HUES48 (cell line): ENCODE data around the gene WSCD2.

Experiments used
- H3K27ac ChIP-seq: one replicate; pipeline ENCODE4 v1.7.0; 2013; ENCODE audit warnings: low read depth, low read length, inconsistent platforms
- H3K27me3 ChIP-seq: 2 replicates; pipeline ENCODE4 v1.6.1; 2013; ENCODE audit warnings: mild to moderate bottlenecking, low read length; ENCODE audit not compliant: control insufficient read depth, insufficient read depth
- H3K36me3 ChIP-seq: 2 replicates; pipeline ENCODE4 v1.6.1; 2013; ENCODE audit warnings: low read length; ENCODE audit not compliant: control insufficient read depth, insufficient read depth
- H3K4me1 ChIP-seq: 2 replicates; pipeline ENCODE4 v1.6.1; 2013; ENCODE audit warnings: mild to moderate bottlenecking, low read length; ENCODE audit not compliant: control insufficient read depth, insufficient read depth
- H3K4me3 ChIP-seq: 2 replicates; pipeline ENCODE4 v1.5.1; 2013; ENCODE audit warnings: mild to moderate bottlenecking, low read depth, low read length
- H3K9ac ChIP-seq: 2 replicates; pipeline ENCODE4 v1.6.1; 2013; ENCODE audit warnings: mild to moderate bottlenecking, low read depth, low read length, moderate library complexity
- H3K9me3 ChIP-seq: 2 replicates; pipeline ENCODE4 v1.6.1; 2013; ENCODE audit warnings: low read length; ENCODE audit not compliant: control insufficient read depth, insufficient read depth

The WSCD2 gene

DNA sequence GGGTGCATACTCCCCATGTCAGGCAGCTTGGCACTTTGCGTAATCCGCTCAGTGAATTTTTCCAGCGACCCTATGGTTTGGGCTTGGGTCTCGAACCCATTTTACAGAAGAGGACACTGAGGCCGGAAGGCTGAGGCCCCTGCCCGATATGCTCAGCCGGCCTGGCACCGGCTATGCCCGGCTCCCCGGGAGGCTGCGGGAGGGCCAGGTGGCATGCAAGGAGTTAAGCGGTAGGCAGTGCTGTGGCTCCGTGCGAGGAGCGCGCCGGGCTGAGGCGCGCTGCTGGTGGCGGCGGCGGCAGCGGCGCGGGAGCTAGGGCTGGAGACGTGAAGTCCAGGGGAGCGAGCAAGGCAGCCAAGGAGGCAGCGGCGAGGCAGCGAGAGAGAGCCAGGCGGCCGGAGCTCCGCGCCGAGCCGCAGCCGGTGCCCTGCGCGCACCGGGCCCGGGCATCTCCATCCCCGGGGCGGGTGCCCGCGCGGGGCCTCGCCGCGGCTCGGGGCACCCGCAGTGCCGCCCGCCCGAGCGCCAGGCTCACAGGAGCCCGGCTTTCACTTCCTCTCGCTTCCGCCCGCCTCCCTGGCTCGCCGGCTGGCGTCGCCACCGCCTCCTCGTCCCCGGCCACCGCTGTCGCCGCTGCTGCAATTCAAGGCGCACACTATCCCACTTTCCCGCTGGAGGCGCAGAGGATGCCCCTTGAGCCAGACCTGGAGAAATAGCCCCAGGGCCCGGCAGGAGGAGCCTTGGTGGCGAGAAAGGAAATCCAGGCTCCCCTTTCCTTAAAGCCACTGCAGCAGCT is at the start of gene WSCD2:
WSCD2 (plus strand) TSS at position 272 of the 796 bp plus-strand sequence. CDS start 66,545 bp downstream, outside the sequence.
- H3K4me3 ChIP-seq, result peak within 1 kb of the TSS; percentile 75
- peak within 1 kb of the TSS; percentile 49 for H3K27ac ChIP-seq

DNA sequence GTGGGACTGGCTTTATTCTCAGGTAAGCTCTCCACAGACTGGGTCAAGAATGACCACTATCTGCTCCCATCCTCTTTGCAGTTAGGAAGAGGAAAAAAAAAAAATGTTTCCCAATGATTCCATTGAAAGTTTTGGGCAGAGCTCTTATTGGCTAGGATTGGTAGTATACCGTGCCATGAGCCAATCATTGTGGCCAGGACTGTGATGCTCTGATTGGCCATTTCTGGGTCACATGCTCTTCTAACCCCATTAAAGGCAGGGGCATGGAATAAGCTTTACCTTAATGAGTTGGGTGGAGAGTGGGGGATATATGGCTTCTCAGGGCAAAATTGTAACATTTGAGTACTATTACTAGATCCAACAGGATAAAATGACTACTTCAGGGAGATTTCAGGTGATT is 49.4 kb upstream of the WSCD2 start:
- Histone ChIP-seq H3K9me3 (no peaks in the 10 kb centered on the region), H3K4me1 (no peaks in the 10 kb centered on the region), H3K27me3 (no peaks in the 10 kb centered on the region), H3K36me3 (no peaks in the 10 kb centered on the region), H3K27ac (no peak overlapping the region), H3K4me3 (no peak overlapping the region), H3K9ac (no peak overlapping the region)

More for the DNA sequence above, at the start of gene WSCD2:
- H3K9ac ChIP-seq, result no peak within 1 kb of the TSS
- peaks cover 16% of the 10 kb centered on the region for H3K4me1 ChIP-seq
- H3K9me3 ChIP-seq, result no peaks in the 10 kb centered on the region
- H3K36me3 ChIP-seq, result no peaks in the 10 kb centered on the region
- peaks cover 26% of the 10 kb centered on the region for H3K27me3 ChIP-seq

DNA sequence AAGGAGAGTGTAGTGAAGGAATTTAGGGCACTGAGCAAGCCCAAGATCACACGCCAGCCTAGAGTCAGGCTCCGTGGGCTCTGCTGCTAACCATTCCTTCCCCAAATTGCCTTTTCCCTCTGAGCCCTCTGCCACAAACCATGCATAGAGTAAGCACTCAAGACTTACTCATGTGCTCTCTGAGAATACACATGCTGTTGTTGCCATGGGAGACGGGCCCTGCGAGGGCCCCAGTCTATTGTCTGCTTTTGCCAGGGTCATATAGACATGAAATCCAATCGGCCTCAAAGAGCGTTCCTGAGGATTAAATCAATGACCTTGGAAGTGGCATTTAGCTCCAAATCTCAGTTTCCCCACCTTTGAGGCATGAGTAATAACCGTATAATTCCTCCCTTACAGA is 48.7 kb upstream of the WSCD2 start:
- no peaks in the 10 kb centered on the region for H3K4me1 ChIP-seq
- no peak overlapping the region for H3K4me3 ChIP-seq
- no peak overlapping the region for H3K9ac ChIP-seq
- H3K27me3 ChIP-seq, result no peaks in the 10 kb centered on the region
- H3K27ac ChIP-seq, result no peak overlapping the region
- no peaks in the 10 kb centered on the region for H3K9me3 ChIP-seq
- H3K36me3 ChIP-seq, result no peaks in the 10 kb centered on the region

GRCh38 chr12:108082485-108082884 is 46.6 kb upstream of the WSCD2 start:
- no peaks in the 10 kb centered on the region for H3K36me3 ChIP-seq
- no peak overlapping the region for H3K4me3 ChIP-seq
- H3K27me3 ChIP-seq, result no peaks in the 10 kb centered on the region
- no peaks in the 10 kb centered on the region for H3K9me3 ChIP-seq
- H3K27ac ChIP-seq, result no peak overlapping the region
- H3K4me1 ChIP-seq, result no peaks in the 10 kb centered on the region
- H3K9ac ChIP-seq, result no peak overlapping the region

DNA sequence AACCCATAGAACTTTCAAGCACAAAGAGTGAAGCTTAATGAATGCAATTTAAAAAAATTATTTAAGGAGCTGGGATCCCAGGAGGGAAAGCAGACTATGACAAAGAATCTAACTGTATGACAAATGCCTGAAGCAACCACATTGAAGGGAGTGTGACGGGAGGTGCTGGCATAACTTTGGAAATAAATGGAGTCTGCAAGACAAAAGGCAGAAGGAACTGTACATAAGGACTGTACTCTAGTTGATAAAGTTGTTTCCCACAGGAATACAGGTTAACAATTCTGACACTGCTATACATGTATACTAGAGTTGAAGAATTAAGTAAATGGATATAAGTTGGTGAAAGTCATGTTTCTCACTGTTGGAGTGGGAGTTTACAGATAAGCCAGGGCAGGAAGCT is 41.2 kb upstream of the WSCD2 start:
- Histone ChIP-seq H3K9ac (no peak overlapping the region), H3K9me3 (no peaks in the 10 kb centered on the region), H3K4me1 (no peaks in the 10 kb centered on the region), H3K36me3 (no peaks in the 10 kb centered on the region), H3K4me3 (no peak overlapping the region), H3K27ac (no peak overlapping the region), H3K27me3 (no peaks in the 10 kb centered on the region)

DNA sequence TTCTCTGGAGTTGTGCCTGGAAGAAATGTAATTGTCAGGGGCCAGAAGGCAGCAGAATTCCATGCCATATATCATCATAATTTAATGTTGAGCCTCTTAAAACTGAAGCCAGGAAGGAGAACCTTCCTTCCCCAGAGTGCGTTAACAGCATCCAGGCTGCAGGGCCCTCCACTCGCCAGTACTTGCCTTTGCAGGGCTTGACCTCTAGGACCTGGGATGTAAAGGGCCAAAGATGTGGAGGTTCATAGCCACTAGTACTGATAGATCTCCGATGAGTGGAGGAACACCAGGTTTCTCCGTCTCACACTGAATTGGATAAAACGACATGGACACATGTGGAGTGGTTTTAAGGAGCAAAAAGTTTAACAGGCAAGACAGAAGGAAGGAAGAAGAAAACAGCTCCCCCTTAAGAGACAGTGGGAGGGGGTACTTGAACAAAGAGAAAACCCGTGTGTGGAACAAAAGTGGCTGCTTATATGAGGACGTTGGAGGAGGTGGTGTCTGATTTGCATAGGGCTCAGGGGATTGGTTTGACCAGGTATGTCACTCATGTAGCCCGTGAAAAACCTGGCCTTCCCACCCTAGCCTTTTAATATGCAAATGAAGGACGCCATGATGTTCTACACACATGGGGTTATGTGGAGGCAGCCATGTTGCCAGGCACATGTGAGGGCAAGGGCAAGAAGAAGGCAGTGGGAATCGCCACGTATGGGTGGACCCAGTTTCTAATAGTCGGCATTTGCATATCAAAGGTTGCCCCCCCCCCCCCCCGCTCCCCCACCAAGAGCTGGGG is 38.8 kb upstream of the WSCD2 start:
- Histone ChIP-seq H3K4me1 (no peaks in the 10 kb centered on the region), H3K9ac (no peak overlapping the region), H3K27me3 (no peaks in the 10 kb centered on the region), H3K9me3 (no peaks in the 10 kb centered on the region), H3K36me3 (no peaks in the 10 kb centered on the region), H3K4me3 (no peak overlapping the region), H3K27ac (peak overlapping the region; percentile 9)

DNA sequence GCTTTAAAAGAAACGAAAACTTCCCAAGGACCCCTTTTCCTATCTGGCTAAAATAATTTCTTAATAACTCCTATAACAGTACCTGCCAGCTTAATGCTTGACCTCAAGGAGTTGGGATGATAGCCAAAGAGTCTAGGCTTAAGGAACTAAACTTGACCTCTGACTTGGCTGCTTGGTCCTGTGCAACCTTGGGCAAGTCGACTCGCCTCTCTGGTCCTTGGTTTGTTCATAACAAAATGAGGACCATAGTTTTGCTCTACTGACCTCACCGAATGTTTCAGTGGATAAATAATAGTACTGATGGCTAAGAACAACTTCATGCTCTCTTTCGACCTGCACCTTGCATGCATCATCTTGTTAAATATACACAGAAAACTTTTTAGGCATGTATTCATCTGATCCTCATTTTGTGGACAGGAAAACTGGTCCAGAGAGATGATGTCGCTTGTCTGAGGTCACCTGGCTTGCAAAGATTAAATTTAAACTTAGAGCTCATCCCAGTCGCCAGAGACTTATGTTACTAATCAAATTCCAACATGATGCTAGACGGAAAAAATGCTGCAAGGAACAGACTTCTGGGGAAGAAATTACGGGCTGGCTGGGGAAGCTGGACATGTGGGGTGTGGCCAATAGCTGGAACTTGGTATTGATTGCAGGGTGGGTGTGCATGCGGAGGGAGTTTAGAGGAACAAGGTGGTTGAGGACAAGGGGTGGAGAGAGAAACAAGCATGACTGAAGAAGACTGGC is 38.0 kb upstream of the WSCD2 start:
- no peak overlapping the region for H3K27ac ChIP-seq
- H3K9ac ChIP-seq, result no peak overlapping the region
- H3K4me3 ChIP-seq, result no peak overlapping the region
- no peaks in the 10 kb centered on the region for H3K36me3 ChIP-seq
- H3K4me1 ChIP-seq, result no peaks in the 10 kb centered on the region
- no peaks in the 10 kb centered on the region for H3K9me3 ChIP-seq
- no peaks in the 10 kb centered on the region for H3K27me3 ChIP-seq

- H3K27me3 ChIP-seq, result no peaks in the 10 kb centered on the region
Observed at GRCh38 chr12:108091679-108092051, 37.4 kb upstream of the WSCD2 start.

DNA sequence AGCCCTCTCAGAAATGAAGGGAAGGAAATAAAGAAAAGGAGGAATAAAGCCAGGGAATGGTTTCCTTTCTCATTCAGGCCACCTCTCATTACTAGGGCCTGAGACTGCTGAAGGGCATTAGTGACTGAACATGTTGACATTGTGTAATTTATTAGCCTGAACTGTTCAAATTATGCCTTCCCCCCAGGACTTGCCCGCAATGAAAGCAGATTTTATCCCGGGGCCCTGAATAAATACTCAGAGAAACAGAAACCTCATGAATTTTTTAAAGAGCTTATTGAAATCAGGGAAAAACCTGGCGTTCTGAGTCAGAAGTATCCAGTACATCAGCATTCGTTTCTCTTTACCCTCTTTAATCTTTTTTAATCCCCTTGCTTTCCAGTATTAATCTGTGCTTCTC is 35.9 kb upstream of the WSCD2 start:
- Histone ChIP-seq H3K9me3 (no peaks in the 10 kb centered on the region), H3K9ac (no peak overlapping the region), H3K27ac (no peak overlapping the region), H3K4me1 (no peaks in the 10 kb centered on the region), H3K27me3 (no peaks in the 10 kb centered on the region), H3K36me3 (no peaks in the 10 kb centered on the region), H3K4me3 (no peak overlapping the region)

More at GRCh38 chr12:108091679-108092051, 37.4 kb upstream of the WSCD2 start:
- Histone ChIP-seq H3K4me3 (no peak overlapping the region), H3K27ac (no peak overlapping the region), H3K4me1 (no peaks in the 10 kb centered on the region), H3K9me3 (no peaks in the 10 kb centered on the region), H3K36me3 (no peaks in the 10 kb centered on the region), H3K9ac (no peak overlapping the region)

GRCh38 chr12:108094056-108094649 is 34.9 kb upstream of the WSCD2 start:
- Histone ChIP-seq H3K9ac (no peak overlapping the region), H3K27me3 (no peaks in the 10 kb centered on the region), H3K4me3 (no peak overlapping the region), H3K4me1 (no peaks in the 10 kb centered on the region), H3K27ac (no peak overlapping the region), H3K36me3 (no peaks in the 10 kb centered on the region), H3K9me3 (no peaks in the 10 kb centered on the region)
